GM19452 (cell line): ENCODE measurements around the gene WDCP.
"Not testable (repeated sequence)": the region's sequence is repeated elsewhere in the genome, so short reads cannot be mapped to it uniquely, and the experiment has no call there.

Experiments used
- ATAC-seq: cut with Tn5 transposase; IDR thresholded peaks from one replicate; pipeline ENCODE4 v1.9.1; 2021; ENCODE audit not compliant: unreplicated experiment

WDCP gene

GRCh38 chr2:24022975-24023575 lies 24.1 kb downstream of the WDCP start:
- no peak for ATAC-seq

GRCh38 chr2:24022324-24022974 lies 24.7 kb downstream of the WDCP start:
- no peak for ATAC-seq

GRCh38 chr2:24021122-24021998 lies 25.8 kb downstream of the WDCP start:
- ATAC-seq = no peak

- ATAC-seq = no peak
Measured at GRCh38 chr2:24020244-24020643, 26.9 kb downstream of the WDCP start.

- no peak for ATAC-seq
Measured at GRCh38 chr2:24019729-24020128, 27.5 kb downstream of the WDCP start.

- no peak for ATAC-seq
Measured at GRCh38 chr2:24018241-24018640, 28.9 kb downstream of the WDCP start.

GRCh38 chr2:24017711-24018110 lies 29.5 kb downstream of the WDCP start:
- no peak for ATAC-seq

GRCh38 chr2:24016853-24017703 lies 30.1 kb downstream of the WDCP start:
- no peak for ATAC-seq

- ATAC-seq = no peak
Measured at GRCh38 chr2:24016376-24016761, 30.8 kb downstream of the WDCP start.

GRCh38 chr2:24015562-24016375 lies 31.4 kb downstream of the WDCP start:
- no peak for ATAC-seq

GRCh38 chr2:24014902-24015301 lies 32.3 kb downstream of the WDCP start:
- ATAC-seq = not testable (repeated sequence)

- no peak for ATAC-seq
Measured at GRCh38 chr2:24012521-24013188, 34.5 kb downstream of the WDCP start.

- ATAC-seq = no peak
Measured at GRCh38 chr2:24011250-24012104, 35.7 kb downstream of the WDCP start.

GRCh38 chr2:24010477-24011249 lies 36.5 kb downstream of the WDCP start:
- ATAC-seq = no peak

GRCh38 chr2:24009680-24010476 lies 37.3 kb downstream of the WDCP start, which contains the start of gene MFSD2B:
MFSD2B (plus strand) TSS chr2:24010085; CDS start chr2:24010097, 12 bp downstream.
- ATAC-seq = no peak

- no peak for ATAC-seq
Measured at GRCh38 chr2:24009367-24009679, 37.9 kb downstream of the WDCP start.

- no peak for ATAC-seq
Measured at GRCh38 chr2:24008672-24009366, 38.4 kb downstream of the WDCP start.
